ENCODE measurements around the gene CAPN13. TPM values are rescaled to one million over a fixed set of nuclear protein-coding genes. Genes with fewer than 3 reads are reported as not detected.

CAPN13 gene
- total and polyA plus RNA-seq, 4 experiments from 2014 or later: not detected

DNA sequence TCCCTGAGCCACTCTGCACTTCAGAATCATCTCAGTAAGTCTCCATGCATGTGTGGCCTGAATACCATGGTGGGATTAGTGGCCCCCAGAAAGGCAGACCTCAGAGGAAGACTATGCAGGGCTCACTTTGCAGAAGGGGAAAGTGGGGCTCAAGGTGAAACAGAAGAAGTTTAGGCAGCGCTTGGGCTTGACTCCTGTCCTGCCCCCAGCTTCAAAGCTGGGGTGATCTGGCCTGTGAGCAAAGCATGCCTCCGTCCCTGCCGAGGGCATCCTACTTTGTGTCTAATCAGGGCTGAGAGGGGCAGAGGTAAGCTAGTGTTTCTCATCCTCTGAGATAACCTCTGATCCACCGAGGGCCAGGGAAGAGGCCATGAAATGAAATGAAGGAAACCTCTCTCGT, 7.9 kb downstream of the CAPN13 start:
- no peaks in the 10 kb centered on the region for H3K27me3 ChIP-seq (ENCODE audit: insufficient read depth, low read length)
- ChIA-PET CTCF (ENCODE audit: partially characterized antibody) (no interaction called here), POLR2A (ENCODE audit: partially characterized antibody) (no interaction called here)
- H3K27me3 Mint-ChIP-seq: peaks cover 0 to 4% of the 10 kb centered on the region in 2 donors
- no peaks in the 10 kb centered on the region for H3K36me3 ChIP-seq (ENCODE audit: insufficient read depth, low read length)
- H3K9me3 Mint-ChIP-seq: no peaks in the 10 kb centered on the region
- H3K27ac Mint-ChIP-seq: peak overlapping the region in 1 of 7 donors; percentile 12
- no peak overlapping the region for H3K4me3 Mint-ChIP-seq
- DNase-seq: no peak
- H3K4me1 ChIP-seq (ENCODE audit: insufficient read depth, low read length): no peaks in the 10 kb centered on the region
- H3K36me3 Mint-ChIP-seq: no peaks in the 10 kb centered on the region
- H3K4me1 Mint-ChIP-seq: peaks cover 0 to 8% (median 8%) of the 10 kb centered on the region in 4 donors
- no peaks in the 10 kb centered on the region for H3K9me3 ChIP-seq (ENCODE audit: control insufficient read depth in 1 of 2, low read length in 2 of 2)
- intact Hi-C loops (cut with micrococcal nuclease): no loop called here
- no peak overlapping the region for H3K27ac ChIP-seq (ENCODE audit: low read depth, low read length)
- no peak overlapping the region for H3K4me3 ChIP-seq (ENCODE audit: low read length in 2 of 2)

DNA sequence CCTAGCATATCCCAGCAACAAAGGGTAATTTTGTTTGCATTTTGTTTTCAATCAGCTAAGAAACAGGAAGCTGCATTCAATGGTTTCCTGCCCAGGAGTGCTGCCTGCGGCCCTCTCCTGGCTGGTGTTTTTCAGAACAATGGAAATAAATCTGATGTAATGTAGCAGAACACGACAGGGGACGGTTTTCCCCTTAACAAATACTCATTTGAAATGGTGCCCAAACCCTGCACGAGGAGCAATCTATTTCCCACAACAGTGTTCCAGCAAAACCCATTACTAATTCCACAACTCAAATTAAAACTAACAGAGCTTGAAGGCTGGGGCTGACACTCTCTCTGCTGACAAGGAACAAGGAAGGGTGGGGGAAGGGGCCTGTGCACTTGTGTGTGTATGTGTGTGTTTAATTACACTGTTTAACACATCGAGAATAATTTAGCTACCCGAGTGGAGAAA, 8.7 kb downstream of the CAPN13 start:
- Histone ChIP-seq H3K4me3 (ENCODE audit: low read length in 2 of 2) (no peak overlapping the region), H3K27ac (ENCODE audit: low read depth, low read length) (no peak overlapping the region), H3K27me3 (ENCODE audit: insufficient read depth, low read length) (no peaks in the 10 kb centered on the region), H3K4me1 (ENCODE audit: insufficient read depth, low read length) (no peaks in the 10 kb centered on the region), H3K36me3 (ENCODE audit: insufficient read depth, low read length) (no peaks in the 10 kb centered on the region), H3K9me3 (ENCODE audit: control insufficient read depth in 1 of 2, low read length in 2 of 2) (no peaks in the 10 kb centered on the region)
- no peak overlapping the region for H3K4me3 Mint-ChIP-seq
- no peaks in the 10 kb centered on the region for H3K36me3 Mint-ChIP-seq
- peaks cover 0 to 4% of the 10 kb centered on the region in 2 donors for H3K27me3 Mint-ChIP-seq
- ChIA-PET POLR2A (ENCODE audit: partially characterized antibody) (no interaction called here), CTCF (ENCODE audit: partially characterized antibody) (no interaction called here)
- no peak for DNase-seq
- intact Hi-C loops (cut with micrococcal nuclease): no loop called here
- H3K27ac Mint-ChIP-seq: peak overlapping the region in 4 of 7 donors; percentile 7 to 48 (median 33)
- H3K9me3 Mint-ChIP-seq: no peaks in the 10 kb centered on the region
- peaks cover 0 to 8% (median 8%) of the 10 kb centered on the region in 4 donors for H3K4me1 Mint-ChIP-seq

DNA sequence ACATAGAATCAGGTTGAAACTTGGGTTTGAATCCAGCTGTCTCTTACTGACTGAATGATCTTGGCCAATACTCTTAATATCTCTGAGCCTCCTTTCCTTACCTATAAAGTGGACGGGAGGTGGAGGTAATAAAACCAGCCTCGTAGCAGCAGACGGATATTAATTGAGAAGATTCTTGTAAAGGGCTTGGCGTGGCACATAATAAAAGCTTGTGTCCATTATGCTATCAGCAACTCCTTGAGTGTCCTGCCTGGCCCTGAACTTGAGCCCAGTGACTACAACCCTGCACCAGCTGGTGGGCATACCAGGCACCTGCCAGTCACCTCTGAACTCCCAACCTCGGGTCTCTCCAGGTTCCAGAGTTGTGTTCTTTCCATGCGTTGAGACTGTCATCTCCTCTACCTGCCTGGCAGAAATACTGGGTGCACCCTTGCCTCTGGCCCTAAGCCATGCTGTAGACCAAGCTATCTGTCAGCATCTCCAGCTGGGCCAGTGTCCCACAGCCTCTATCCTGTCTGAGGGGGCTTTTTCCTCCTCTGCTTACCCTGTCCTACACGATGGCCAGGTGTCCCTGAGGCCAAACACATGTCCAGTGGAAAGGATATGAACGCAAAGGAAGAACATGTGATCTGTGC, 9.7 kb downstream of the CAPN13 start:
- no peak overlapping the region for H3K4me3 Mint-ChIP-seq
- CTCF ChIA-PET (ENCODE audit: partially characterized antibody): no interaction called here
- H3K27ac Mint-ChIP-seq: peak overlapping the region in 1 of 7 donors; percentile 41

DNA sequence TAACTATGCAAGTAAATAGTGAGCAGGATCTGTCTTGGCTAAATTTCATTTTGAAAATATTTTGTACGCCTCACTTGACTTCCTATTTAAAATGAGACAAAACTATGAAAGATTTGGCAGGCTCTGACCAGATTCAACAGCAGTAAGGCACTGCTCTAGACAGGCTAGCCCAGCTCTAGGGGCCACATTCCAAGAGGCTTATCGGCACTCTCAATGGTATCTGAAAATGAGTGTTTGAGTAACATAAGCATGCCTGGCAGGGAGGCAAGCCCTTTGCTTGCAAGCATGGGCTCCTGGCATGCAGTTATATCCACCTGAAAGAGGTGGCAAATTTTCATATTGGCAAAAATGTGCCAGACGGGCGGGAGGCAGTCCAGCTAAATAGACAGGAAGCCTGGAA, 10.5 kb downstream of the CAPN13 start:
- DNase-seq: no peak
- ChIA-PET POLR2A (ENCODE audit: partially characterized antibody) (no interaction called here), CTCF (ENCODE audit: partially characterized antibody) (no interaction called here)
- Mint-ChIP-seq H3K36me3 (no peaks in the 10 kb centered on the region), H3K4me1 (peaks cover 0 to 10% (median 8%) of the 10 kb centered on the region in 4 donors), H3K27ac (no peak overlapping the region), H3K27me3 (peaks cover 0 to 3% of the 10 kb centered on the region in 2 donors), H3K9me3 (no peaks in the 10 kb centered on the region), H3K4me3 (no peak overlapping the region)
- intact Hi-C loops (cut with micrococcal nuclease): no loop called here
- no peak overlapping the region for H3K4me3 ChIP-seq (ENCODE audit: low read length in 2 of 2)
- no peaks in the 10 kb centered on the region for H3K9me3 ChIP-seq (ENCODE audit: control insufficient read depth in 1 of 2, low read length in 2 of 2)
- no peak overlapping the region for H3K27ac ChIP-seq (ENCODE audit: low read depth, low read length)
- no peaks in the 10 kb centered on the region for H3K27me3 ChIP-seq (ENCODE audit: insufficient read depth, low read length)
- H3K4me1 ChIP-seq (ENCODE audit: insufficient read depth, low read length): no peaks in the 10 kb centered on the region
- H3K36me3 ChIP-seq (ENCODE audit: insufficient read depth, low read length): no peaks in the 10 kb centered on the region

More for the DNA sequence above, 9.7 kb downstream of the CAPN13 start:
- no peaks in the 10 kb centered on the region for H3K4me1 ChIP-seq (ENCODE audit: insufficient read depth, low read length)
- H3K27ac ChIP-seq (ENCODE audit: low read depth, low read length): no peak overlapping the region
- DNase-seq: no peak
- Mint-ChIP-seq H3K4me1 (peaks cover 0 to 8% (median 8%) of the 10 kb centered on the region in 4 donors), H3K27me3 (peaks cover 0 to 4% of the 10 kb centered on the region in 2 donors), H3K36me3 (no peaks in the 10 kb centered on the region), H3K9me3 (no peaks in the 10 kb centered on the region)
- H3K9me3 ChIP-seq (ENCODE audit: control insufficient read depth in 1 of 2, low read length in 2 of 2): no peaks in the 10 kb centered on the region
- POLR2A ChIA-PET (ENCODE audit: partially characterized antibody): no interaction called here
- H3K27me3 ChIP-seq (ENCODE audit: insufficient read depth, low read length): no peaks in the 10 kb centered on the region
- H3K36me3 ChIP-seq (ENCODE audit: insufficient read depth, low read length): no peaks in the 10 kb centered on the region
- H3K4me3 ChIP-seq (ENCODE audit: low read length in 2 of 2): no peak overlapping the region
- intact Hi-C loops (cut with micrococcal nuclease): no loop called here

DNA sequence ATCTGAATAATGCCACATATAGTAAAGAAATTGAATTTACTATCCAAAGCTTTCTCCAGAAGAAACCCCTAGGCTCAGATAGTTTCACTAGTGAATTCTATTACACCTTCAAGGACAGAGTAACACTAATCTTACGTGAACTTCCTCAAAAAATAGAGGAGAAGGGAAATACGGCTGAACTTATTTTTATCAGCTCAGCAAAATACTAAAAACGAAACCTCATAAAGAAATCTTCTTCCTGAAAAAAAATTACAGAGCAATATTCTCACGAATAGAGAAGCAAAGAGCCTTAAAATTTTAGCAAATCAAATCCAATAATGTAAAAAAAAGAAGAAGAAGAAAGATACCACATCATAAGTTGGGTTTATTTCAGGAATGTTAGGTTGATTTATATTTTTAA, 14.7 kb downstream of the CAPN13 start:
- peaks cover 4% of the 10 kb centered on the region for H3K27me3 ChIP-seq (ENCODE audit: insufficient read depth, low read length)
- peaks cover 7 to 9% of the 10 kb centered on the region in 2 donors for H3K27me3 Mint-ChIP-seq
- H3K36me3 ChIP-seq (ENCODE audit: insufficient read depth, low read length): no peaks in the 10 kb centered on the region
- ChIA-PET POLR2A (ENCODE audit: partially characterized antibody) (no interaction called here), CTCF (ENCODE audit: partially characterized antibody) (interaction anchor here (1.3 kb wide), 1 partner anchor 19 kb away, joined by 3 read pairs; no protein-coding TSS in a partner anchor)
- H3K9me3 Mint-ChIP-seq: peaks cover 0 to 1% (median 0%) of the 10 kb centered on the region in 8 donors
- intact Hi-C loops (cut with micrococcal nuclease): no loop called here
- no peak overlapping the region for H3K4me3 ChIP-seq (ENCODE audit: low read length in 2 of 2)
- H3K4me3 Mint-ChIP-seq: no peak overlapping the region
- peaks cover 0 to 2% (median 0%) of the 10 kb centered on the region in 4 donors for H3K4me1 Mint-ChIP-seq
- no peak for DNase-seq
- H3K9me3 ChIP-seq (ENCODE audit: control insufficient read depth in 1 of 2, low read length in 2 of 2): no peaks in the 10 kb centered on the region
- no peaks in the 10 kb centered on the region for H3K36me3 Mint-ChIP-seq
- no peaks in the 10 kb centered on the region for H3K4me1 ChIP-seq (ENCODE audit: insufficient read depth, low read length)
- H3K27ac ChIP-seq (ENCODE audit: low read depth, low read length): no peak overlapping the region
- no peak overlapping the region for H3K27ac Mint-ChIP-seq

DNA sequence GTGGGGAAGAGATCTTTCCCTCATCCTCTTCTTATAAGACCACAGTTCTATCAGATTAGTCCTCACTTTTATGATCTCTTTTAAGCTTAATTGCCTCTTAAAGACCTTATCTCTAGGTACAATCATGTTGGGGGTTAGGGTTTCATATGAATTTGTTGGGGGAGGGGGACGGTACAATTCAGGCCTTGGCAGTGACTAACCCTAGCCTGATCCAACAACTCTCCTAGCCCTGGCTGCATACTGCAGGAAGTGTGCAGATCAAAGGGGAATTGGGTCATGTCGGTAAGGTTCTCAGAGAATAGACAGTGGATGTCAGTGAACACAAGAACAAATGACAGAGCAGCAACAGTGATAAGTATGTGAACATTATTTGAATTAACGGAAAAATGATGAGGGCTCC, 16.4 kb downstream of the CAPN13 start:
- Histone ChIP-seq H3K27ac (ENCODE audit: low read depth, low read length) (no peak overlapping the region), H3K4me1 (ENCODE audit: insufficient read depth, low read length) (no peaks in the 10 kb centered on the region), H3K9me3 (ENCODE audit: control insufficient read depth in 1 of 2, low read length in 2 of 2) (no peaks in the 10 kb centered on the region), H3K4me3 (ENCODE audit: low read length in 2 of 2) (no peak overlapping the region), H3K36me3 (ENCODE audit: insufficient read depth, low read length) (no peaks in the 10 kb centered on the region), H3K27me3 (ENCODE audit: insufficient read depth, low read length) (peaks cover 4% of the 10 kb centered on the region)
- H3K27me3 Mint-ChIP-seq: peaks cover 9 to 15% of the 10 kb centered on the region in 2 donors
- intact Hi-C loops (cut with micrococcal nuclease): no loop called here
- CTCF ChIA-PET (ENCODE audit: partially characterized antibody): no interaction called here
- H3K9me3 Mint-ChIP-seq: peaks cover 0 to 1% (median 0%) of the 10 kb centered on the region in 8 donors
- H3K4me3 Mint-ChIP-seq: no peak overlapping the region
- POLR2A ChIA-PET (ENCODE audit: partially characterized antibody): no interaction called here
- DNase-seq: no peak
- H3K4me1 Mint-ChIP-seq: peaks cover 0 to 2% (median 0%) of the 10 kb centered on the region in 4 donors
- no peaks in the 10 kb centered on the region for H3K36me3 Mint-ChIP-seq
- no peak overlapping the region for H3K27ac Mint-ChIP-seq

DNA sequence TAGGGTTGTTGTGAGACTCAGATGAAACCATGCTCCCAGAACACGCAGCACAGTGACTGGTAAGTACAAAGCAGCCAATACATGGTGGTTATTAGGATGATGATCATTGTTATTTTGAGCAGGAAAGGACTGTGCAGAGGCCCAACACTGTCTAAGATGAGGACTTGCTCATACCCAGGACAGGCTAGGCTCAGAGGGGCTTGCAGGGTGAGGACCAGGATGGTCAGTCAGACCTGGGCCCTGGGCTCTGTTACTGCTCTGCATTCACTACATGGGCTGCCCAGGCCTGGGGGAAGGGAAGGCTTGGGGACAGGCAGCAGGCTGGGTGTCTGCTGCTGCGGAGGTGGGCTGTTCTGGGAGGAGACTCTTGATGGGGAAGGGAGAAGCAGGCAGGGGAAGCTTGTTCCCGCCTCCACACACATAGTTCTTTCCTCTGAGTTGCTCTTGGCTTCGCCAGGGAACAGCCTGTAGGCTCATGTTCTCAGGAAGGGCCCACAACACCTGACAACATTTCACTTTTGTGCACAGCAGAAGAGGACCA, 17.5 kb downstream of the CAPN13 start:
- POLR2A ChIA-PET (ENCODE audit: partially characterized antibody): no interaction called here
- H3K4me3 Mint-ChIP-seq: no peak overlapping the region
- H3K9me3 ChIP-seq (ENCODE audit: control insufficient read depth in 1 of 2, low read length in 2 of 2): no peaks in the 10 kb centered on the region
- H3K4me1 ChIP-seq (ENCODE audit: insufficient read depth, low read length): no peaks in the 10 kb centered on the region
- peaks cover 4% of the 10 kb centered on the region for H3K27me3 ChIP-seq (ENCODE audit: insufficient read depth, low read length)
- intact Hi-C loops (cut with micrococcal nuclease): no loop called here
- H3K4me1 Mint-ChIP-seq: peaks cover 0 to 2% (median 0%) of the 10 kb centered on the region in 4 donors
- peaks cover 8 to 21% of the 10 kb centered on the region in 2 donors for H3K27me3 Mint-ChIP-seq
- H3K36me3 Mint-ChIP-seq: no peaks in the 10 kb centered on the region
- no peak overlapping the region for H3K4me3 ChIP-seq (ENCODE audit: low read length in 2 of 2)
- DNase-seq: no peak
- CTCF ChIA-PET (ENCODE audit: partially characterized antibody): no interaction called here
- H3K27ac Mint-ChIP-seq: no peak overlapping the region
- H3K36me3 ChIP-seq (ENCODE audit: insufficient read depth, low read length): no peaks in the 10 kb centered on the region
- H3K9me3 Mint-ChIP-seq: peaks cover 0 to 1% (median 0%) of the 10 kb centered on the region in 8 donors
- H3K27ac ChIP-seq (ENCODE audit: low read depth, low read length): no peak overlapping the region

Measured in CD4-positive, alpha-beta memory T cell (primary cell).